Activated CD8-positive, alpha-beta T cell treated with anti-CD3 and anti-CD28 coated beads for 36 hours (primary cell): ENCODE measurements around the gene KLK14. TPM values are rescaled to one million over a fixed set of nuclear protein-coding genes. Genes with fewer than 3 reads are reported as not detected.

ENCODE experiments used
- ATAC-seq: fragments of 200-7000 bp; cut with Tn5 transposase; one replicate; pipeline ENCODE4 v1.10.0; 2021; ENCODE audit warnings: mild to moderate bottlenecking, moderate library complexity
- CTCF ChIA-PET: fragments of 350-600 bp; sonication (Branson Sonifier 250); formaldehyde crosslinking; loops from one replicate; lab custom pipeline; 2021; ENCODE audit warnings: antibody characterized with exemption; lab: Charles Lee
- POLR2A ChIA-PET: fragments of 350-600 bp; sonication (Branson Sonifier 250); formaldehyde crosslinking; loops from one replicate; lab custom pipeline; 2021; ENCODE audit warnings: antibody characterized with exemption; lab: Charles Lee
- DNase-seq: peaks from one replicate; pipeline ENCODE4 v3.0.0-alpha.2; 2020
- H3K27ac Mint-ChIP-seq: one replicate; pipeline ENCODE4 v1.8.0; 2021; ENCODE audit warnings: mild to moderate bottlenecking, mixed read lengths
- H3K27me3 Mint-ChIP-seq: one replicate; pipeline ENCODE4 v1.8.0; 2021; ENCODE audit warnings: mixed read lengths
- H3K36me3 Mint-ChIP-seq: one replicate; pipeline ENCODE4 v1.8.0; 2021; ENCODE audit warnings: low read depth, mixed read lengths
- H3K4me1 Mint-ChIP-seq: one replicate; pipeline ENCODE4 v1.8.0; 2021; ENCODE audit warnings: low read depth, mixed read lengths
- H3K4me3 Mint-ChIP-seq: one replicate; pipeline ENCODE4 v1.8.0; 2021; ENCODE audit warnings: mild to moderate bottlenecking, moderate library complexity, mixed read lengths
- H3K9me3 Mint-ChIP-seq: one replicate; pipeline ENCODE4 v1.8.0; 2021; ENCODE audit warnings: mixed read lengths
- CTCF ChIP-seq: fragments of 200-600 bp; IDR thresholded peaks from one replicate; pipeline ENCODE4 v1.8.0; 2022; ENCODE audit warnings: antibody characterized with exemption, mild to moderate bottlenecking
- intact Hi-C: fragments of 100-400 bp; cut with micrococcal nuclease; formaldehyde crosslinking; loops from one replicate; pipeline ENCODE4 v1.10.0; 2022
- total RNA-seq, 2 experiments: library from RNA; stranded (reverse); gene quantifications; one replicate each; pipeline ENCODE4 v1.2.3, GENCODE V29; 2021

Gene KLK14
- total RNA-seq, 2 experiments from 2014 or later: 0.32 to 0.43 TPM

DNA sequence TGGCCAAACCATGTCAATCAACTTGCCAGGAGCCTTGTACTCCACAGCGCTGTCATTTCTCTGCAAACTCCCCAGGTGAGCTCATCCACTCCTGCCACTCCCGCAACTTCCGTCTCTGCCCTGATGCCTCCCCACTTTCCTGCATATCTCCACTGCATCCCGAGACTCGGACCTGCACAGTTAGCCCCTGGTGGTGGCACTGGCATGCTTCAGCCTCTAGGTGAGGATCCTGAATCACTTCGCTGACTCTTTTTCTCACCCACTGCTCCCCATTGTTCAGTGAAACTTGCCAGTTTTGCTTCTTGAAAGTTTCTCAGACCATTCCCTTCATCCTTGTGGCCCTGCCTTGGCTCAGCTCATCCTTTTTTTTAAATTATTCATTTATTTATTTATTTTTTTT lies 28.9 kb upstream of the KLK14 start:
- no peaks in the 10 kb centered on the region for H3K27me3 Mint-ChIP-seq
- H3K4me1 Mint-ChIP-seq: peaks cover 40% of the 10 kb centered on the region
- intact Hi-C loops: no loop called here
- no peak for ATAC-seq
- H3K4me3 Mint-ChIP-seq: no peak overlapping the region
- ChIA-PET CTCF (interaction anchor here (1.3 kb wide), 1 partner anchor 23 kb away, joined by 4 read pairs; no protein-coding TSS in a partner anchor), POLR2A (no interaction called here)
- H3K36me3 Mint-ChIP-seq: peaks cover 4% of the 10 kb centered on the region
- H3K27ac Mint-ChIP-seq: no peak overlapping the region
- DNase-seq: no peak
- peak; percentile 20 for TF ChIP-seq CTCF
- H3K9me3 Mint-ChIP-seq: no peaks in the 10 kb centered on the region

GRCh38 chr19:51110666-51110971 lies 27.9 kb upstream of the KLK14 start:
- POLR2A ChIA-PET: no interaction called here
- intact Hi-C loops: no loop called here
- DNase-seq (no peak), ATAC-seq (no peak)
- Mint-ChIP-seq H3K4me1 (peaks cover 39% of the 10 kb centered on the region), H3K9me3 (no peaks in the 10 kb centered on the region), H3K36me3 (peaks cover 4% of the 10 kb centered on the region), H3K27me3 (no peaks in the 10 kb centered on the region), H3K27ac (no peak overlapping the region), H3K4me3 (no peak overlapping the region)
- CTCF ChIA-PET: no interaction called here
- no peak for TF ChIP-seq CTCF

GRCh38 chr19:51108805-51109146 lies 26.1 kb upstream of the KLK14 start:
- no peak for TF ChIP-seq CTCF
- ATAC-seq (peak; percentile 15), DNase-seq (no peak)
- Mint-ChIP-seq H3K27ac (peak overlapping the region; percentile 91), H3K4me3 (peak overlapping the region; percentile 81), H3K9me3 (no peaks in the 10 kb centered on the region), H3K27me3 (no peaks in the 10 kb centered on the region), H3K36me3 (peaks cover 14% of the 10 kb centered on the region), H3K4me1 (peaks cover 31% of the 10 kb centered on the region)
- intact Hi-C loops: no loop called here
- CTCF ChIA-PET: no interaction called here
- POLR2A ChIA-PET: no interaction called here

DNA sequence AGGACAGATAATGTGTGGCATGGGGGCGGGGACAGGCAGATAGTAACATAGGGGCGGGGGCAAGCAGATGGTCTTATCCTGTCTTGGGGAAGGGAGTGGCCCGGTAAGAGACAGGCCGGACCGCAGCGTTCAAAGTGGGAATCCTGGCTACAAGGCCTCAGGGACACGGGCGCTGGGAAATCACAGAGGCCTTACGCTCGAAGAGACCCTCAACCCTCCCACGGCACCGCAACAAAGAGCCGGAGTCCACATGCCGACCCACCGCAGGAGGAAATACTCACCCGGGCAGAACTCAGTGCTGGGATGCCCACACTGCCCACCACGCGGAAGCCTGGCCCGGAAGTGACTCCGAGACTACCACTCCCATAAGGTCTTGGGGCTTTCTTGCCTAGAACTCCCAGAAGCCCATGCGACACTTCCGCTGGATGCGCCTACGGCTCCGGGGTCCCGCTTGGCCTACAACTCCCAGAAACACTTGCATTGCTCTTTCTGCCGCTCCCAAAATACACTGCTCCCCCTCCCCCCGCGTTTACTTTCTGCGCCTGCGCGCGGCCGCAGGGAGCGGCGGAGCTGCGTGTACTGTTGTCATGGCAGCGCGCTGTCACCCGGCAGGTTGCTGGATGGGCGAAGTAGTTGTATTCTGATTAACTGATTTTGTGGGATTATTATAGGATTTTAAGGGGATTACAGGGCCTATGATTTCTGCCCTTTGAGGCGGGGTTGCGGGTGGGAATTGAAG lies 25.5 kb upstream of the KLK14 start, which contains the start of gene CTU1:
CTU1 (minus strand) TSS at position 344 of the 739 bp plus-strand sequence. CDS start 3,840 bp downstream, outside the sequence.
- no peaks in the 10 kb centered on the region for H3K9me3 Mint-ChIP-seq
- ATAC-seq (peak; percentile 97), DNase-seq (peak; percentile 99)
- H3K27ac Mint-ChIP-seq: peak within 1 kb of the TSS; percentile 94
- no peaks in the 10 kb centered on the region for H3K27me3 Mint-ChIP-seq
- ChIA-PET CTCF (no interaction called here), POLR2A (no interaction called here)
- no peak for TF ChIP-seq CTCF
- peaks cover 33% of the 10 kb centered on the region for H3K4me1 Mint-ChIP-seq
- peaks cover 16% of the 10 kb centered on the region for H3K36me3 Mint-ChIP-seq
- H3K4me3 Mint-ChIP-seq: peak within 1 kb of the TSS; percentile 81
- intact Hi-C loops: no loop called here

DNA sequence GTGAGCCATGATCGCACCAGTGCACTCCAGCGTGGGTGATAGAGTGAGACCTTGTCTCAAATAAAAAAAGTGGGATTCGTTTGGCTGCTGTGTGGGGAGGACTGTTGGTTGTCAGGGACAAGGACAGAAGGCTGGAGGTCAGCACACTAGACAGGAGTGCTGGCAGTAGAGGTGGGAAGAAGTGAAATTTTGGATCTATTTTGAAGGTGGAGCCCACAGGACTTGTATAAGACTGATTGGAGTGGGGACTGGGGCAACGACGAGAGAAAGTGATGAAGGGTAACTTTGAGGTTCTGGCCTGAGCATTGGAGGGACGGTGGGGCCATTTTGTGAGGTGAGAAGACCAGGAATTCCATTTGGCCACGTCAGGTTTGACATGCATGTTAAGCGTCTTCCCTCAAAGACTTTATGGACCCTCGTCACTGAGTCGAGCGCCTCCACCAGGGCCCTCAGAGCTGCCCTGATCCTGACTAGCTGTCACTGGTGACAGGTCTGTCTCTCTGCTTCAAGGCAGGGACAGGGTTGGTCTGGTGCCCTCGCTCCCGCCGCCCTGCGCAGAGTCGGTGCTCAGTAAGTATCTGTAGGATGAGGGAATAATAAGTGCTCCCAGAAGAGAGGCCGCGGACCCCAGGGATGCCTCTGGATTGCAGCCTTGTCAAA lies 24.8 kb upstream of the KLK14 start:
- H3K4me3 Mint-ChIP-seq: peak overlapping the region; percentile 81
- no peaks in the 10 kb centered on the region for H3K27me3 Mint-ChIP-seq
- H3K27ac Mint-ChIP-seq: peak overlapping the region; percentile 94
- ATAC-seq (peak; percentile 12), DNase-seq (peak; percentile 55)
- ChIA-PET POLR2A (no interaction called here), CTCF (interaction anchor here (1.7 kb wide), 1 partner anchor 11 kb away, joined by 5 read pairs; no protein-coding TSS in a partner anchor)
- peaks cover 18% of the 10 kb centered on the region for H3K36me3 Mint-ChIP-seq
- no peaks in the 10 kb centered on the region for H3K9me3 Mint-ChIP-seq
- TF ChIP-seq CTCF: no peak
- peaks cover 33% of the 10 kb centered on the region for H3K4me1 Mint-ChIP-seq
- intact Hi-C loops: no loop called here
